Measurements from ENCODE around the gene CSNK1G1.

CSNK1G1 gene

DNA sequence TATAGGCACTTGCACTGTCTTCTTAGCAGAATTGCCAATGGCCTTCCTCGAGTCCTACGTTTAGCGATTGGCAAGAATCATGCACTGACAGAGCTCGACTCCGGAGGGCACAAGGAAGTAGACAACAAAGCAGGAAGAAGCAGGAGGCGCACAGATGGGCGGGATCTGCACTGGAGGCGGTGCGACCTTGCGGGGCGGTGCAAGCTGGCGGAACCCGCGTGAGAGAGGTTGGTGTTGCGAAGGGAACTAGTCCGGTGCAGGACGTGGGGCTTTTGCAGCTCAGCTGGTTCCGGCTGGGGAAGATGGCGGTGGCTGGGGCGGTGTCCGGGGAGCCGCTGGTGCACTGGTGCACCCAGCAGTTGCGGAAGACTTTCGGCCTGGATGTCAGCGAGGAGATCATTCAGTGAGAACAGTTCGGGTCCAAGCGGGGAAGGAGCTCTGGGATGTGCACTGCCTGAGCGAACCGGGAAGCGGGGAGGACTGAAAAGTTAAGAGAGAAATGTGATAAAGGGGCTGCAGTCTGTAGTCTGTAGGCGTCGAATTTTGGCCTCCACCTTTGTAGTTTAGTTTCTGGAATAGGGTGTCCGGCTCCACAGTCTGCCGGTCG, 31.7 kb upstream of the CSNK1G1 start, which contains the start of gene TRIP4:
TSS of gene TRIP4 (plus strand) at position 275 of the 607 bp plus-strand sequence. CDS start at position 303, 28 bp downstream.
- DNase-seq (ENCODE audit: low read depth), result peak; percentile 98
- peak within 1 kb of the TSS; percentile 96 for H3K4me3 ChIP-seq (ENCODE audit: low read depth, low read length)
- TF ChIP-seq MYC (IDR thresholded peaks at IDR 0.05; ENCODE audit: low read depth, low read length), result peak; percentile 87
- TF ChIP-seq, protein P1, sequence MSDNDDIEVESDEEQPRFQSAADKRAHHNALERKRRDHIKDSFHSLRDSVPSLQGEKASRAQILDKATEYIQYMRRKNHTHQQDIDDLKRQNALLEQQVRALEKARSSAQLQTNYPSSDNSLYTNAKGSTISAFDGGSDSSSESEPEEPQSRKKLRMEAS (IDR thresholded peaks at IDR 0.05; ENCODE audit: low read depth, low read length), result peak; percentile 87
- TF ChIP-seq, protein P2, sequence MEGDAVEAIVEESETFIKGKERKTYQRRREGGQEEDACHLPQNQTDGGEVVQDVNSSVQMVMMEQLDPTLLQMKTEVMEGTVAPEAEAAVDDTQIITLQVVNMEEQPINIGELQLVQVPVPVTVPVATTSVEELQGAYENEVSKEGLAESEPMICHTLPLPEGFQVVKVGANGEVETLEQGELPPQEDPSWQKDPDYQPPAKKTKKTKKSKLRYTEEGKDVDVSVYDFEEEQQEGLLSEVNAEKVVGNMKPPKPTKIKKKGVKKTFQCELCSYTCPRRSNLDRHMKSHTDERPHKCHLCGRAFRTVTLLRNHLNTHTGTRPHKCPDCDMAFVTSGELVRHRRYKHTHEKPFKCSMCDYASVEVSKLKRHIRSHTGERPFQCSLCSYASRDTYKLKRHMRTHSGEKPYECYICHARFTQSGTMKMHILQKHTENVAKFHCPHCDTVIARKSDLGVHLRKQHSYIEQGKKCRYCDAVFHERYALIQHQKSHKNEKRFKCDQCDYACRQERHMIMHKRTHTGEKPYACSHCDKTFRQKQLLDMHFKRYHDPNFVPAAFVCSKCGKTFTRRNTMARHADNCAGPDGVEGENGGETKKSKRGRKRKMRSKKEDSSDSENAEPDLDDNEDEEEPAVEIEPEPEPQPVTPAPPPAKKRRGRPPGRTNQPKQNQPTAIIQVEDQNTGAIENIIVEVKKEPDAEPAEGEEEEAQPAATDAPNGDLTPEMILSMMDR (IDR thresholded peaks at IDR 0.05; ENCODE audit: low read depth, low read length), result no peak
- peak; percentile 95 for TF ChIP-seq POLR2A (IDR thresholded peaks at IDR 0.05; ENCODE audit: extremely low read depth, insufficient read length)

DNA sequence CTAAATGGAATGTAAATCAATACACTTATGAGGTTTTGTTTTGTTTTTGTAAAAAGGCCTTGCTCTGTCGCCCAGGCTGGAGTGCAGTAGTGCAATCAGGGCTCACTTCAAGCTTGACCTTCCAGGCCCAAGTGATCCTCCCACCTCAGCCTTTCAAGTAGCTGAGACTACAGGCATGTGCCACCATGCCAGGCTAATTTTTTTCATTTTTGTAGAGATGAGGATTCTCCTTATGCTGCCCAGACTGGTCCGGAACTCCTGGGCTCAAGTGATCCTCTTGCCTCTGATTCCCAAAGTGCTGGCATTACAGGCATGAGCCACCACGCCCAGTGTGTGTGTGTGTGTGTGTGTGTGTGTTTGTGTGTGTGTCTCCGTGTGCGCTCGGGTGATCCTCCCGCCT, 30.3 kb upstream of the CSNK1G1 start:
- TF ChIP-seq, protein P1 (IDR thresholded peaks at IDR 0.05; ENCODE audit: low read depth, low read length), result no peak
- TF ChIP-seq, protein P2 (IDR thresholded peaks at IDR 0.05; ENCODE audit: low read depth, low read length), result no peak
- TF ChIP-seq MYC (IDR thresholded peaks at IDR 0.05; ENCODE audit: low read depth, low read length) (no peak), POLR2A (IDR thresholded peaks at IDR 0.05; ENCODE audit: extremely low read depth, insufficient read length) (no peak)
- no peak overlapping the region for H3K4me3 ChIP-seq (ENCODE audit: low read depth, low read length)
- DNase-seq (ENCODE audit: low read depth), result no peak

DNA sequence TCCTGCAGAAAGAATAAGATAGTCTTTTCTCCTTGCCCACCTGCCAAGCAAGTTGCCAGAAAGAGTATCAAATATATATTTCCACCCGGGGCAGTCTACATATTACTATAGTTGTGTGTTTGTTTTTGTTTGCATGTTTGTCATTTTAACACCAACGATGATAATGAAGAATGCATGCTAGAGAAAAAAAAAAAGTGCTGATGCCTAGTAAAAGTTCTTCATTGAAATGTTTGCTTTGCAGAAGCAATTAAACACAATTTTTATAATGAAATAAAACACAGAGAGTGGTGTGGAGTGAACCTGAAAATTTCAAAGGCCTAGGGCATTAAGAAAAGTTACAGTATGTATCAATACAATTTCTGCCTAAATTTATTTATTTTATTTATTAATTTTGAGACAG, 27.8 kb upstream of the CSNK1G1 start:
- no peak for TF ChIP-seq MYC (IDR thresholded peaks at IDR 0.05; ENCODE audit: low read depth, low read length)
- TF ChIP-seq, protein P2 (IDR thresholded peaks at IDR 0.05; ENCODE audit: low read depth, low read length), result no peak
- TF ChIP-seq POLR2A (IDR thresholded peaks at IDR 0.05; ENCODE audit: extremely low read depth, insufficient read length), result no peak
- H3K4me3 ChIP-seq (ENCODE audit: low read depth, low read length), result no peak overlapping the region
- DNase-seq (ENCODE audit: low read depth), result no peak

DNA sequence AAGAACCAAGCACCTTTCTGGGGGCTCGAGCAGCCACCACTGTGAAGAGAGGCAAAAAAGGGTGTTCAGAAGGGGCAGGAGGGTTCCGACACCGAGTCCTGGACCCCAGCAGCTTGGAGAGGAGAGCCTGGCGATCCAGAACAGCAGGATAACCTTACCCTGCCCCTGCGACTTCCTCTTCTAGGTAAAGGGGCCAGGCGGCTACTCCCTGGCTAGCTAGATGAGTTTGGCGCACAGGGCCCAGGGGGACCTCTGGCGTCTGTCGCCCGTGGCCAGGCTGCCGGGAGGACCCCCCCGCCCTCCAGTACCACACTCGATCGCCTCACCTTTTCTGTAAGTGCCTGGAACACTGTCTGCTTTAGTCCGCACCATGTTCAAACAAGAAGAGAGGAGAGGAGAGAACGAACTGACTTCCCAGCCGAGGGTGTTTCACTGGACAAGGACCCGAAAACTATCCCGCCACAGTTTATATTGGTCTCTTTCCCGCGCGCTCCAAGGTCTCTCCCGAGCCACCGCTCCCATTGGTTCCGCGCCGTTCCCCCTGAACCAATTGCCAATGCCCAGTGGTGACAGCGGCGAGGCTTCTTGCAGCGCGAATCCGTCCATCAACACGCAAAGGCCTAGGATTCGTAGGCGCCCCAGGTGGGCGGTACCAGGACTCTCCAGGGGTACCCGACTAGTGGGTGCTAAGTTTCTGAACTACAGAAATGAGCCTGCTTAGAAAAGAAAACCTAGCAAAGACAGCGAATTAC, 25.2 kb upstream of the CSNK1G1 start, which contains the start of gene PCLAF:
TSS of gene PCLAF (minus strand) at position 442 of the 752 bp plus-strand sequence. CDS start at position 372, 70 bp downstream.
- DNase-seq (ENCODE audit: low read depth), result peak; percentile 99
- H3K4me3 ChIP-seq (ENCODE audit: low read depth, low read length), result peak within 1 kb of the TSS; percentile 92
- peak; percentile 90 for TF ChIP-seq POLR2A (IDR thresholded peaks at IDR 0.05; ENCODE audit: extremely low read depth, insufficient read length)
- TF ChIP-seq, protein P2 (IDR thresholded peaks at IDR 0.05; ENCODE audit: low read depth, low read length), result no peak
- TF ChIP-seq, protein P1 (IDR thresholded peaks at IDR 0.05; ENCODE audit: low read depth, low read length), result no peak; the same call in none of the 2 replicates
- TF ChIP-seq MYC (IDR thresholded peaks at IDR 0.05; ENCODE audit: low read depth, low read length), result peak; percentile 49; the same call in 1 of the 2 replicates

DNA sequence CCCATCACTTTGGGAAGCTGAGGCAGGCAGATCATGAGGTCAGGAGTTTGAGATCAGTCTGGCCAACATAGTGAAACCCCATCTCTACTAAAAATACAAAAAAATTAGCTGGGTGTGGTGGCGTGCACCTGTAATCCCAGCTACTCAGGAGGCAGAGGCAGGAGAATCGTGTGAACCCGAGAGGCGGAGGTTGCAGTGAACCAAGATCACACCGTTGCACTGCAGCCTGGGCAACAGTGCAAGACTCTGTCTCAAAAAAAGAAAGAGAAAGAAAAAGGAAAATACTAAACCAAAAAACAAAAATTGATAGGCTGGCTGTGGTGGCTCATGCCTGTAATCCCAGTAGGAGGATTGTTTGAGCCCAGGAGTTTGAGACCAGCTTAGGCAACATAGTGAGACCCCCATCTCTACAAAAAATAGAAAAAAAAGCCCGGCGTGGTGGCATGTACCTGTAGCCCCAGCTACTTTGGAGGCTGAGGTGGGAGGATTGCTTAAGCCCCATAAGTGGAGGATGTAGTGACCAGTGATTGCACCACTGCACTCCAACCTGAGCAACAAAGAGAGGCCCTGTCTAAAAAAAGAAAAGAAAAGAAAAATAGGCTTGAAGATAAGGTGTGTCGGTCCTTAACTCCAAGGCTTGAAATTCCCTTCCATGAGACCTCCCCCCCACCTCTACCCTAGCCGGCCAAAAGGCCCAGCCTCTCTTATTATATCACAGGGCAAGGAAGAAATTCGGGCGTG, 24.3 kb upstream of the CSNK1G1 start:
- H3K4me3 ChIP-seq (ENCODE audit: low read depth, low read length), result peak overlapping the region; percentile 92
- peak; percentile 25 for DNase-seq (ENCODE audit: low read depth)

All from NB4 (cell line).